Measurements from ENCODE around the gene CASKIN2.

DNA sequence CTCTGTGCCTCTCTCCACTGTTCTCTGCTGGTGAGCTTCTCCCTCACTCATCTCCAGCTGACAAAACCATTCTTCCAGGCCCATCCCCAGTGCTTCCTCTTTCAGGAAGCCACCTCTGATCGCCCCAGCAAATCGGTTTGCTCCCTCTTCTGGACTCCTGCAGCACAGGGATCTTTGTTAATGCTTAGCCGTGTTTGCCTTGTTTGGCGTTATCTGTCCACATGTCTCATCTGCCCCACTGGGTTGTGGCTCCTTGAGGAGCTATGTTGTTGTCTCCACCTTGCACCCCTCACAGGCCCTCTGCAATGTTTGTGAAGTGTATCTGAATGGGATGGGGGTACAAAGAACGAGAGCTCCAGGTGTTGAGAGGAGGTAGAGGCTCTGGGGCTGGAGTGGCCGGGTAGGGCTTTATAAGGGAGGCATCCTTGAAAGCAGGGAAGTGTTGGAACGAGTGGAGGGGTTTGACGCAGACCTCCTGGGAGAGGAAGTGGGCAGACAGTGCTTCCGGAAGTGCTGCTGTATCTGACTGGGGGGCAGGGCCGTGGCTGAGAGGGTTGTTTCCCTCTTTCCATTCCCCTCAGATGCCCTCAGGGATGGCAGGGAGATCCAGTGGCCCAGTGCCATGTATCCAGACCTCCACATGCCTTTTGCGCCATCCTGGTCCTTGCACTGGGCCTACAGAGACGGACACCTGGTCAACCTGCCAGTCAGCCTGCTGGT is 27.8 kb downstream of the CASKIN2 start:
- TF ChIP-seq EZH2 (IDR thresholded peaks at IDR 0.05; ENCODE audit: insufficient read depth, poor library complexity, severe bottlenecking) (no peak), EZH2phosphoT487 (IDR thresholded peaks at IDR 0.05; ENCODE audit: insufficient read depth, low read depth) (no peak)
